IPS-20b (cell line): ENCODE data around the gene GRAMD2A.

Experiments
- H3K27ac ChIP-seq: one replicate; pipeline ENCODE4 v1.5.1; 2013; ENCODE audit warnings: low read length
- H3K27me3 ChIP-seq: 2 replicates; pipeline ENCODE4 v1.6.1; 2013; ENCODE audit warnings: mild to moderate bottlenecking, low read length, inconsistent platforms; ENCODE audit not compliant: insufficient read depth
- H3K36me3 ChIP-seq: 2 replicates; pipeline ENCODE4 v1.6.1; 2013; ENCODE audit warnings: low read depth, mild to moderate bottlenecking, inconsistent platforms, low read length, moderate library complexity; ENCODE audit not compliant: insufficient read depth
- H3K4me1 ChIP-seq: 2 replicates; pipeline ENCODE4 v1.6.1; 2013; ENCODE audit warnings: mild to moderate bottlenecking, control low read depth, inconsistent platforms, low read length, moderate library complexity; ENCODE audit not compliant: insufficient read depth
- H3K4me3 ChIP-seq: 2 replicates; pipeline ENCODE4 v1.5.1; 2013; ENCODE audit warnings: mild to moderate bottlenecking, low read length, inconsistent platforms
- H3K9ac ChIP-seq: 2 replicates; pipeline ENCODE4 v1.6.1; 2013; ENCODE audit warnings: low read depth, mild to moderate bottlenecking, inconsistent platforms, low read length, moderate library complexity
- H3K9me3 ChIP-seq: 2 replicates; pipeline ENCODE4 v1.6.1; 2013; ENCODE audit warnings: mild to moderate bottlenecking, low read depth, low read length, inconsistent platforms; ENCODE audit not compliant: insufficient read depth

Gene GRAMD2A

DNA sequence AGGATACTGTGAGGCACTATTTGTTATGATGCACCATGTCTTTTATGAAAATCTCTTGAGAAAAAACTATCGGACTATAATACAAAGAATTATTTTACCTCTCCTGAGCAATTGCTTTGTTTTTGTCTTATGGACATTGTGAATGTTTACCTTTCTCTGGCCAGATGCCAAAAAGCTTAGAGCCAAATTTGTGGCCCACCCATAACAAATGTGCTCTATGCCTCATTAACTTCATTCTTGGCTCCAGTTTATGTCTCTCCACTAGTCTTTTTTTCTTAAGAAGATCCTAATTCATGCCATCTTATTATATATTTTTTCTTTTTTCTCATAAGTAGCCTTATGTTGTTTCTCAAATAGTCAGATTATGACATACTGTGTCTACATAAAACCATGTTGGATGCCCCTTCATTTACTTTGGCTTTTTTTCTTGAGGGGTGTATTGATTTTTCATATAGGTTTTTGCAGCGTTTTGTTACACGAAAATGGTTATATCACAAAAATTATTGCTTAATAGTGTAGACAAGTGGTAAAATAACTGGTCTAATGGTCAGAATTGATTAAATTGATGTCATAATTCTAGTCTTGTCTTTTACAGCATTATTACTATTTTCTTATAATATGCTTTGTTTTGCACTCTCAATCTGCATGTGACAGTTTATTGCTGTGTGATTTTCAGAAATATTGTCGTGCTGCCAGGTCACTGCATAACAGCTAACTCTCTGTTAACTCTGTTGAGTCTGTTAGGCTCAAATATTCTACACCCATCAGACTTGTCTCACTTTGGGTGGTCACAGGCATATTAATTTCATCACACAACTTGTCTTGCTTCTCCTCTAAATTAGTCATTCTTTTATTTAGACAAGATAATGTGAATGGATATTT lies 61.2 kb downstream of the GRAMD2A start:
- no peak overlapping the region for H3K27ac ChIP-seq

GRCh38 chr15:72135719-72136118 lies 61.9 kb downstream of the GRAMD2A start:
- H3K36me3 ChIP-seq: no peaks in the 10 kb centered on the region
- no peak overlapping the region for H3K27ac ChIP-seq
- no peaks in the 10 kb centered on the region for H3K27me3 ChIP-seq
- H3K4me1 ChIP-seq: no peaks in the 10 kb centered on the region
- H3K9ac ChIP-seq: no peak overlapping the region
- no peaks in the 10 kb centered on the region for H3K9me3 ChIP-seq
- no peak overlapping the region for H3K4me3 ChIP-seq

More for the DNA sequence above, 61.2 kb downstream of the GRAMD2A start:
- Histone ChIP-seq H3K9me3 (no peaks in the 10 kb centered on the region), H3K4me1 (no peaks in the 10 kb centered on the region), H3K4me3 (no peak overlapping the region), H3K27me3 (no peaks in the 10 kb centered on the region), H3K36me3 (no peaks in the 10 kb centered on the region), H3K9ac (no peak overlapping the region)

DNA sequence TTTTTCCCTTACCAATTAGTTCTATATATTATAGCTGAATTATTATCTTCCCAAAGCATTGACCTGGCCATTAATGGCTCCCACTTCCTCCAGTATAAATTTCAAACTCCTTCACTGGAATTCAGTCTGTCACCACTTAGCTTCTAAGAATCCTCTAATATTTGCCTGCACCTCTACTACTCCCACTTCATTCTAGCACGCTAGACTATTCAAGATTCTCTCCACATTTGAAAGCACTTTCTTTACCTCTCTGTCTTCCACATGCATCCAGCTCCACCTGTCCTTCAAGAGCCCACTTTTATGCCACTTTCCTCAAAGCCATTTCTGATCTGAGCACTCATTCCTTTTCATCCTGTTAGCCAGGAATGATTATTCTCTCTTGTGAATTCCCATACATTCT lies 64.4 kb downstream of the GRAMD2A start:
- Histone ChIP-seq H3K36me3 (no peaks in the 10 kb centered on the region), H3K27me3 (no peaks in the 10 kb centered on the region), H3K9me3 (no peaks in the 10 kb centered on the region), H3K4me1 (no peaks in the 10 kb centered on the region), H3K9ac (no peak overlapping the region), H3K4me3 (no peak overlapping the region), H3K27ac (no peak overlapping the region)

DNA sequence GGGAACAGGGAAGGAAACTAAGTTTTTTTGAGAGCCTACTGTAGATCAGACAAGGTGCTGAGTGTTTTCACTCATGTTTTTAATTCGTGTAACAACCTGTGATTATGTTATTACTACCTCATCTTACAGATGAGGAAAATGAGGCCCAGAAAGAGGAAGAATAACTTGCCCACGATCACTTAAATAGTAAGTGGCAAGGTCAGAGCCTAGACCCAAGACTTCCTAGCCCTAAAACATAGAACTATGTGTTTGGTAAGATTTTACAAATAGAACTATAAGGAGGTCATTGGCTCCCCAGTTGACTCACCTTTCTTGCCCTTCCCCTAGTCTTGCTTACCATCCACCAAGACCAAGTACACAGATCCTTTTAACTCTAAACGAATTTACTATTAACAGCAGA lies 65.7 kb downstream of the GRAMD2A start:
- no peak overlapping the region for H3K9ac ChIP-seq
- H3K9me3 ChIP-seq: no peaks in the 10 kb centered on the region
- H3K4me3 ChIP-seq: no peak overlapping the region
- H3K27ac ChIP-seq: no peak overlapping the region
- H3K27me3 ChIP-seq: no peaks in the 10 kb centered on the region
- H3K4me1 ChIP-seq: no peaks in the 10 kb centered on the region
- no peaks in the 10 kb centered on the region for H3K36me3 ChIP-seq

GRCh38 chr15:72130272-72130671 lies 67.3 kb downstream of the GRAMD2A start:
- H3K9ac ChIP-seq: no peak overlapping the region
- no peaks in the 10 kb centered on the region for H3K4me1 ChIP-seq
- H3K27me3 ChIP-seq: no peaks in the 10 kb centered on the region
- H3K4me3 ChIP-seq: no peak overlapping the region
- no peaks in the 10 kb centered on the region for H3K36me3 ChIP-seq
- H3K9me3 ChIP-seq: no peaks in the 10 kb centered on the region
- H3K27ac ChIP-seq: no peak overlapping the region

- Histone ChIP-seq H3K4me1 (no peaks in the 10 kb centered on the region), H3K27me3 (no peaks in the 10 kb centered on the region), H3K9ac (no peak overlapping the region), H3K27ac (no peak overlapping the region), H3K9me3 (no peaks in the 10 kb centered on the region), H3K36me3 (no peaks in the 10 kb centered on the region), H3K4me3 (no peak overlapping the region)
Observed at GRCh38 chr15:72128359-72128758, 69.2 kb downstream of the GRAMD2A start.

DNA sequence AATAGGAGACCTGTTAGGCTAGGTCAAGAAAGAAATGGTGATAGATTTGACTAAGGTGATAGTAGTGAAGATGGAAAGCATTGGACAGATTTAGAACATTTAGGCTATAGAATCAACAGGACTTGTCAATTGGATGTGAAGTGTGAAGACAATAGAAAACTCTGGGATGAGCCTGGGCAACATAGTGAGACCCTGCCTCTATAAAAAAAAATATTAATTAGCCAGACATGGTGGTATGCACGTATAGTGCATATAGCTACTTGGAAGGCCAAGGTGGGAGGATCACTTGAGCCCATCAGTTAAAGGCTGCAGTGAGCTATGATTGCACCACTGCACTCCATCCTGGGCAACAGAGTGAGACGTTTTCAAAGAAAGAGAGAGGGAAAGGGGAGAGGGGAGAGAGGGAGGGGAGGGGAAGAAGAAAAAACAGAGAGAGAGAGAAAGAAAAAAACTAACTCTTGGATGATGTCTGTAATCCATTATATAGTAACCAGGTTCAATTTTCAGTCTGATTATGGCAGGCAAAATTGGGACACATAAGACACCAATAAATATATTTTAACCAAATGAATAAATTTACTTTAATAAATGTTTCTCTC lies 69.8 kb downstream of the GRAMD2A start:
- Histone ChIP-seq H3K36me3 (no peaks in the 10 kb centered on the region), H3K4me3 (no peak overlapping the region), H3K27me3 (no peaks in the 10 kb centered on the region), H3K9ac (no peak overlapping the region), H3K27ac (no peak overlapping the region), H3K9me3 (no peaks in the 10 kb centered on the region), H3K4me1 (no peaks in the 10 kb centered on the region)

DNA sequence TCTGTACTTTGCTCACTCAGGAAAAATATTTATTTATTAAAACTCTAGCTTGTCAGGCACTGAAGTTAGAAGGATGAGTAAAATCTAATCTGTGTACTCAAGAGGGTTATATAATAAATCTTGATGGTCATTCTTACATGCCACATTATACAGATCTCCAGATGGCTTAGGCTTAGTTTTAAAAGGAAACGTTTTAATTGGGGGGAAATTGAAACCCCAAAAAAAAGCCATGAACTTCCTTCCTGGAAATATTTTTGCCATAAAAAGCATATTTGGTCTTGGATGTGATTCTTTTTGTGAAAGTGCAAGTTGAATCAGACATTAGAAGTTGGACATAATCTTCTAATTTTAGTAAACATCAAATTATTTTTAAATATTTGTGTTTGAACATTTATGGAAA lies 73.4 kb downstream of the GRAMD2A start:
- Histone ChIP-seq H3K4me1 (0 out of 2 replicates have a peak, but pooled peaks cover 4% of the 10 kb centered on the region), H3K27me3 (no peaks in the 10 kb centered on the region), H3K4me3 (no peak overlapping the region), H3K9ac (no peak overlapping the region), H3K36me3 (no peaks in the 10 kb centered on the region), H3K9me3 (no peaks in the 10 kb centered on the region), H3K27ac (no peak overlapping the region)

DNA sequence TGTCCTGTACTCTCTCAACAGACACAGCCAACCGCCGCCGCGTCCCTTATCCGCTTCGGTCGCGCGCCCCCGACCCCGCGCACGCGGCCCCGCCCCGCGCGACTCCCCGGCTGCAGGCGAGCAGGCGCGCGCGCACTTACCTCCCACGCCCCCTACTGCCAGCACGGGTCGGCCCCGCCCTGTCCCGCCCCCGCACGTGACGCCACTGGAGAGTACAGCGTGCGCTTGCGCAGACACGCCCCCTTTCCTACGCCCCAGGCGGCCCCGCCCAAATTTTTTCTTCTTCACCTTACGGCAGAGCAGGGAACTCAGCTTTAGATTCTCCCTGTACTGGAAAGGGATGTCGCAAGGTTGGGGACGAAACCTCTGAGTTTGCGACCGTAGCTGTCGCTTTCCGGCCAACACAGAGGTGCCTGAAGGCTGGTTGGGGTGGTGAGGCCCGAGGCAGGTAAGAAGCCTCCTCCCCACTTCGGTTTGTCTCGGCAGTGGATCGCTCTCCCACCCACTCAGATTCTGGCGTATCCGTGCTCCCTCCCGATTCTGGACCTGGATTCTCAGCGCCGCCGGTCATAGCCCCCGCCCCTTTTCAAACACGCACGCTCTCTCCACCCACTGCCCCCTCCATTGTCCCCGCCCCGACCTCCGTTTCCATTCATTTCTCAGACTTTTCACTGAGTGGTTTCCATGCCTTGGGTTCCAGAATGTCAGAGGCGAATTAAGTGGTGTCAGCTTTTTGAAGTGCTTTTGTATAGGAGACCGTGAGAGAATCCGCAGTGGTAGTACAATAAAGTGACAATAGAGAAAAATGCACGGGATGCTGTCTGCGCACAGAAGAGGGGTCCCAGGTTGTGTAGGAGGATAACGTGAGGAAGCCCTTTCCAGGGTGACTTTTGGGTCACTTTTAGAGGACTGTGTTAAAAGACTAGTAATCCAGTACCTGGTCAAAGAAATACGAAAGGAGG lies 79.3 kb downstream of the GRAMD2A start, which contains the start of the genes MYO9A and SENP8:
Gene MYO9A, minus strand, starts transcription at position 134 of the 962 bp plus-strand sequence. CDS start 71,587 bp downstream, outside the sequence.
Gene SENP8, plus strand, starts transcription at position 387 of the 962 bp plus-strand sequence. CDS start 21,221 bp downstream, outside the sequence.
- H3K9me3 ChIP-seq: no peaks in the 10 kb centered on the region
- peak within 1 kb of the TSS; percentile 70 for H3K27ac ChIP-seq
- no peaks in the 10 kb centered on the region for H3K36me3 ChIP-seq
- peak within 1 kb of the TSS; percentile 89 for H3K4me3 ChIP-seq
- H3K9ac ChIP-seq: peak within 1 kb of the TSS; percentile 95
- peaks cover 8% of the 10 kb centered on the region for H3K4me1 ChIP-seq
- no peaks in the 10 kb centered on the region for H3K27me3 ChIP-seq

- H3K4me3 ChIP-seq: peak overlapping the region; percentile 89
- H3K4me1 ChIP-seq: peaks cover 8% of the 10 kb centered on the region
- no peaks in the 10 kb centered on the region for H3K27me3 ChIP-seq
- no peak overlapping the region for H3K27ac ChIP-seq
- H3K9ac ChIP-seq: peak overlapping the region; percentile 66; the same call in 1 of the 2 replicates
- H3K9me3 ChIP-seq: no peaks in the 10 kb centered on the region
- H3K36me3 ChIP-seq: no peaks in the 10 kb centered on the region
Observed at GRCh38 chr15:72117486-72118016, 80.0 kb downstream of the GRAMD2A start.
